K562 (cell line): ENCODE measurements around the gene CCDC78. TPM values are rescaled to one million over a fixed set of nuclear protein-coding genes. Genes with fewer than 3 reads are reported as not detected.
A peak's percentile ranks its signal among the peaks of the same experiment; 100 is the strongest.

Experiments used
- ATAC-seq: fragments of 200-7000 bp; cut with Tn5 transposase; 3 replicates; pipeline ENCODE4 v1.9.1; 2020; ENCODE audit warnings: moderate library complexity
- BruUV-seq: library from RNA; stranded (reverse); fragments of 400-500 nt; replicated peaks from 2 replicates; lab custom pipeline; 2021; lab: Mats Ljungman, UMichigan
- CTCF ChIA-PET: fragments of 300-600 bp; formaldehyde crosslinking; extraction: SDS; loops from one replicate; lab custom pipeline; 2021; ENCODE audit warnings: low intra/inter-chr PET ratio; lab: Yijun Ruan, JAX
- POLR2A ChIA-PET: fragments of 300-600, 350-650 bp; sonication (Branson Sonifier 250); formaldehyde crosslinking; extraction: SDS; loops from one replicate; lab custom pipeline; 2021; ENCODE audit warnings: antibody characterized with exemption, inconsistent platforms; lab: Yijun Ruan, JAX
- DNase-seq, 4 experiments: peaks; one replicate each; pipeline versions ENCODE4 v3.0.0 to v3.0.0-alpha.2; 2011 to 2018; ENCODE audit warnings: low spot score in 3 of 4, mixed read lengths in 3 of 4; ENCODE audit errors: extremely low read depth in 1 of 4
- FAIRE-seq: peaks from 2 replicates; lab custom pipeline; 2011; peaks lifted over from hg19 to GRCh38; lab: Jason Lieb, UNC
- H2AFZ ChIP-seq: 2 replicates; pipeline ENCODE4 v1.6.0; 2011; ENCODE audit warnings: low read depth, low read length, control low read depth, inconsistent platforms
- H3K27ac ChIP-seq: fragments of 200-600 bp; 3 replicates; pipeline ENCODE4 v1.8.0; 2011; ENCODE audit warnings: low read depth, mild to moderate bottlenecking, control low read depth, inconsistent platforms, low read length, moderate library complexity, mixed read lengths; ENCODE audit errors: extremely low read depth
- H3K27me3 ChIP-seq, 2 experiments: fragments of 300-600 bp in 1 of 2; 2 replicates in 1 of 2; 3 replicates in 1 of 2; pipeline versions ENCODE4 v1.6.0 to v1.8.0; 2011; ENCODE audit warnings: inconsistent platforms in 2 of 2, low read length in 2 of 2, mild to moderate bottlenecking in 1 of 2, mixed read lengths in 1 of 2, moderate library complexity in 1 of 2; ENCODE audit not compliant: control insufficient read depth in 2 of 2, insufficient read depth in 2 of 2
- H3K36me3 ChIP-seq: fragments of 300-600 bp; 3 replicates; pipeline ENCODE4 v1.8.0; 2011; ENCODE audit warnings: mild to moderate bottlenecking, low read length, inconsistent platforms; ENCODE audit not compliant: control insufficient read depth, insufficient read depth
- H3K4me1 ChIP-seq, 2 experiments: fragments of 200-600 bp in 1 of 2; replicated peaks in 1 of 2; 2 replicates in 1 of 2; 3 replicates in 1 of 2; pipeline versions ENCODE4 v1.5.1 to v1.8.0; 2011; ENCODE audit warnings: inconsistent platforms in 2 of 2, low read length in 2 of 2, mild to moderate bottlenecking in 1 of 2, mixed read lengths in 1 of 2, moderate library complexity in 1 of 2; ENCODE audit not compliant: control insufficient read depth in 2 of 2, insufficient read depth in 2 of 2
- H3K4me2 ChIP-seq: 2 replicates; pipeline ENCODE4 v1.6.1; 2011; ENCODE audit warnings: low read length, control low read depth, inconsistent platforms, mixed read lengths; ENCODE audit not compliant: insufficient read depth
- H3K4me3 ChIP-seq: fragments of 200-600 bp; sonication (generic), shearing (Covaris generic); 2 replicates; pipeline ENCODE4 v1.5.1; 2016; ENCODE audit warnings: control low read depth, inconsistent platforms
- H3K79me2 ChIP-seq: fragments of 200-600 bp; 3 replicates; pipeline ENCODE4 v1.8.0; 2011; ENCODE audit warnings: low read length, inconsistent platforms; ENCODE audit not compliant: control insufficient read depth, insufficient read depth
- H3K9ac ChIP-seq, 2 experiments: 2 replicates each; pipeline versions ENCODE4 v1.6.0 to v1.6.1; 2011; ENCODE audit warnings: low read depth in 2 of 2, low read length in 2 of 2, control low read depth in 1 of 2, inconsistent platforms in 1 of 2, mild to moderate bottlenecking in 1 of 2, mixed read lengths in 1 of 2; ENCODE audit not compliant: insufficient read depth in 1 of 2
- H3K9me1 ChIP-seq: one replicate; pipeline ENCODE4 v1.6.0; 2011; ENCODE audit warnings: inconsistent platforms, mild to moderate bottlenecking, low read length, moderate library complexity; ENCODE audit not compliant: control insufficient read depth, insufficient read depth
- H3K9me3 ChIP-seq: replicated peaks from 2 replicates; pipeline ENCODE4 v1.5.1; 2011; ENCODE audit warnings: low read depth, low read length, inconsistent platforms; ENCODE audit not compliant: control insufficient read depth, insufficient read depth
- H4K20me1 ChIP-seq: replicated peaks from 2 replicates; pipeline ENCODE4 v1.6.1; 2011; ENCODE audit warnings: low read length, inconsistent platforms, mixed read lengths; ENCODE audit not compliant: control insufficient read depth, insufficient read depth
- NEUROD1 ChIP-seq: fragments of 150-350 bp; IDR thresholded peaks from 2 replicates; pipeline ENCODE4 v1.6.1; 2014; ENCODE audit warnings: borderline replicate concordance, low read length, low read depth; ENCODE audit not compliant: partially characterized antibody
- PBX2 ChIP-seq, 2 experiments: IDR thresholded peaks in 1 of 2; conservative IDR thresholded peaks in 1 of 2; 2 replicates each; pipeline ENCODE4 v1.6.1; 2016; ENCODE audit warnings: low read depth in 2 of 2, mild to moderate bottlenecking in 1 of 2, missing compliant biosample characterization in 1 of 2, missing genetic modification characterization in 1 of 2, moderate library complexity in 1 of 2
- POLR2G ChIP-seq: fragments of 200-400 bp; formaldehyde crosslinking; IDR thresholded peaks from 2 replicates; pipeline ENCODE4 v1.6.1; 2017; ENCODE audit warnings: low read depth, mild to moderate bottlenecking, antibody characterized with exemption, low read length, moderate library complexity
- ZBTB33 ChIP-seq: sonication (generic); formaldehyde crosslinking; IDR thresholded peaks from 2 replicates; pipeline ENCODE4 v1.8.1; 2023; ENCODE audit warnings: mild to moderate bottlenecking, missing genetic modification reagents
- WGBS: fragments of 100-300 bp; shearing (Covaris generic); methylation state at CpG from one replicate; pipeline ENCODE4 v1.1.6; 2016; ENCODE audit warnings: low coverage, mixed read lengths; ENCODE audit not compliant: insufficient coverage; ENCODE audit errors: missing lambda C conversion rate; 5-methylcytosine and 5-hydroxymethylcytosine counted together
- in situ Hi-C: fragments of 300-500 bp; cut with MboI; formaldehyde crosslinking; loops from 4 replicates; pipeline ENCODE4 v1.15.0; 2018; ENCODE audit warnings: inconsistent platforms, mixed read lengths
- intact Hi-C: fragments of 100-400 bp; cut with micrococcal nuclease; formaldehyde crosslinking; loops from 2 replicates; pipeline ENCODE4 v1.14.2; 2022
- polyA plus RNA-seq, 8 experiments: library from polyadenylated mRNA; depleted of rRNA in 4 of 8; stranded (reverse) in 5 of 8; unstranded in 3 of 8; fragments of >200 nt; fragmentation: Nextera tagmentation in 2 of 8; fragmentation: Illumina TruSeq in 1 of 8; extraction: Ambion mirVana in 2 of 8; extraction: Trizol in 1 of 8; gene quantifications; 2 replicates each; pipeline versions ENCODE4 v1.2.1 to v1.2.3, GENCODE V29; 2011 to 2014; ENCODE audit warnings: inconsistent platforms in 1 of 8, missing spikeins in 1 of 8
- total RNA-seq, 7 experiments: library from RNA; depleted of rRNA in 6 of 7; stranded (reverse); fragments of >200 nt in 6 of 7; fragmentation: Illumina TruSeq in 2 of 7; extraction: Trizol in 2 of 7; gene quantifications; 2 replicates each; pipeline versions ENCODE4 v1.2.1 to v1.2.3, GENCODE V29; 2011 to 2021; ENCODE audit warnings: low replicate concordance in 1 of 7

Gene CCDC78
- total and polyA plus RNA-seq, 9 of the 15 experiments (the other 6 are each of a cell fraction or from before 2014, with no cell fraction given) = 0.24 to 17.7 (median 2.9) TPM

- no peak for TF ChIP-seq PBX2 (CRISPR knock-in tag; IDR thresholded peaks at IDR 0.05; ENCODE audit: low read depth)
- TF ChIP-seq PBX2 (tag; conservative IDR thresholded peaks at IDR 0.05; ENCODE audit: low read depth) = no peak
Observed at GRCh38 chr16:724188-725040, 1.8 kb downstream of the CCDC78 start (continued).

GRCh38 chr16:723695-724094, 2.5 kb downstream of the CCDC78 start:
- no peak overlapping the region for H2AFZ ChIP-seq
- peaks cover 54% of the 10 kb centered on the region for H3K79me2 ChIP-seq
- in situ Hi-C loops (no loop called here), intact Hi-C loops (no loop called here)
- H3K36me3 ChIP-seq = peaks cover 16% of the 10 kb centered on the region; the same call in 2 of the 3 replicates
- FAIRE-seq (no peak), DNase-seq (no peak), ATAC-seq (no peak)
- 76% methylated on average over 8 of the region's 9 CpGs for WGBS
- H3K4me3 ChIP-seq = no peak overlapping the region
- H3K9ac ChIP-seq = peak overlapping the region in 1 of 2 experiments; percentile 99; a peak in 2 of 4 replicates
- BruUV-seq = no TSS peak
- no peak overlapping the region for H3K27ac ChIP-seq
- H3K9me3 ChIP-seq = no peaks in the 10 kb centered on the region
- POLR2A ChIA-PET = interaction anchor here (0.6 to 4.5 kb wide), 6 partner anchors 13 to 370 kb away, joined by 3 to 25 read pairs (median 3); no protein-coding TSS in a partner anchor
- H3K4me1 ChIP-seq = peaks cover 18 to 96% of the 10 kb centered on the region in 2 experiments
- H3K27me3 ChIP-seq = no peaks in the 10 kb centered on the region
- H3K4me2 ChIP-seq = no peak overlapping the region
- peaks cover 3% of the 10 kb centered on the region for H3K9me1 ChIP-seq
- no peaks in the 10 kb centered on the region; the same call in 1 of the 2 replicates for H4K20me1 ChIP-seq
- CTCF ChIA-PET = no interaction called here
- TF ChIP-seq NEUROD1 = no peak
- TF ChIP-seq ZBTB33 (CRISPR knock-in tag) = 0 out of 2 replicates have a peak, but pooled peaks have one; percentile 27
- TF ChIP-seq POLR2G = 0 out of 2 replicates have a peak, but pooled peaks have one; percentile 15
- TF ChIP-seq, all 486 proteins: peak for 2
